Kidney tubule cell (primary cell): ENCODE measurements around the gene STX3.
"Not testable (repeated sequence)": the region's sequence is repeated elsewhere in the genome, so short reads cannot be mapped to it uniquely, and the experiment has no call there.

Experiments used
- DNase-seq: peaks from one replicate; pipeline ENCODE4 v3.0.0-alpha.2; 2018; ENCODE audit warnings: low spot score

The STX3 gene

DNA sequence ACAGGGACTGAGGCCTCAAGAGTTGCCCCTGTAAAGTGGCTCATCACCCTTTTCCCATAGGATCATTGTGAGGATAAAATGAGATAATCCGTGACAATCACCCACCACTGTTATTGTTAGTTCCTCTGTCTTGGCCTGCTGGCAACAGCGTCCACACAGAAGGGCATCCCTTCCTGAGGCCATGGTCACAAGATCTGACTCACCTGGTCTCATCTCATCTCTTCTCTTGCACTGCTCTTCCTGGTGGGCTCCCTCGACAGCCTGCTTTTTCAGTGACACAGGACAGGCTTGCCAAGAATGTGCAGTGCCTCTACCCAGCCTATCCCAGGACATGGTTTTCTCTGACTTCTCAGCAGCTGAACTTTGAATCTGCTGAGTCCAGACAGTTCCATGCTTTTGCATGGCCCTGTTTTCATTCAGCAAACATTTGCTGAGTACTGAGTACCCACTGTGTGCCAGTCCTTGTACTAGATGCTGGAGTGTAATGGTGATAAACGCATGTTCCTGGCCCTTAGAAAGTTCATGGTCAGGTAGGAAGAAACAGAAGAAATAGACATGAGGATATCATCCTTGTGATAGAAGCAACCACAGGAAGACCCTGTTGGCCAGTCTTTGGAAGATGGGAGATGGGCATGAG is 3.3 kb downstream of the STX3 start:
- peak; percentile 65 for DNase-seq

DNA sequence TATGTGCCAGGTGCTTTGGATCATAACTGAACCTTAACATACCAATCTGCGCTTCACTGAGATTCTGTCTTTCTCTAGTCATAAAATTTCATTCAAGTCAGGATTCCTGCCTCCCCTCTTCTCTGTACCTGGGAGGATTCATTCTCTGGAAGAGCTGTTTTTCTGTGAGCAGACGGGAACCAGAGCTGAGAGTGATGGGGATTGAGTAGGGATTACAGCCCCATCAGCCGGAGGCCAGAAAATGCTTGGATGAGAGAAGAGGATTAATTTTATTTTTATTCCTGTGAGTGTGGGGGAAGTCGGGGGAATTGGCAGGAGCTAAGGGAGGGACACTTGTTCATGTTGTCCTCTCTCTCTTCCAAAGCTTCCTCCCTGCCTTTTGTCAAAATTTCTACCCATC is 4.7 kb downstream of the STX3 start:
- no peak for DNase-seq

GRCh38 chr11:59760771-59761170 is 5.6 kb downstream of the STX3 start:
- peak; percentile 67 for DNase-seq

DNA sequence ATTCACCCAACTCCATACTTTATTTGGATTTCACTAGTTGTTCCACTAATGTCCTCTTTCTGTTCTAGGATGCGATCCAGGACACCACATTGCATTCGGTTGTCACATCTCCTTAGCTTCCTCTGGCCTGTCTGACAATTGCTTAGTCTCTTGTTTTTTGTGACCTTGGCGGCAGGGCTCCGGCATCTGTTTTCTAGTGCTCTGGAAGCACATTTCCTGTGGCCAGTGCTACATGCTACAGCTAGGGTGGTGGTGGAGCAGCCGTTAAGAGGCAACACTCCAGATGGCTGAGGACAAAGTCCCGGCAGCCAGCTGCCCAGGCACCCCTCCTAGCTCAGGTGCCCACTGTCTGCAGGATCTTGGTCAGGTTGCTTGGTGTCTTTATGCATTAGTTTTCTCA is 6.8 kb downstream of the STX3 start:
- no peak for DNase-seq

GRCh38 chr11:59765068-59765735 is 10.0 kb downstream of the STX3 start:
- no peak for DNase-seq

DNA sequence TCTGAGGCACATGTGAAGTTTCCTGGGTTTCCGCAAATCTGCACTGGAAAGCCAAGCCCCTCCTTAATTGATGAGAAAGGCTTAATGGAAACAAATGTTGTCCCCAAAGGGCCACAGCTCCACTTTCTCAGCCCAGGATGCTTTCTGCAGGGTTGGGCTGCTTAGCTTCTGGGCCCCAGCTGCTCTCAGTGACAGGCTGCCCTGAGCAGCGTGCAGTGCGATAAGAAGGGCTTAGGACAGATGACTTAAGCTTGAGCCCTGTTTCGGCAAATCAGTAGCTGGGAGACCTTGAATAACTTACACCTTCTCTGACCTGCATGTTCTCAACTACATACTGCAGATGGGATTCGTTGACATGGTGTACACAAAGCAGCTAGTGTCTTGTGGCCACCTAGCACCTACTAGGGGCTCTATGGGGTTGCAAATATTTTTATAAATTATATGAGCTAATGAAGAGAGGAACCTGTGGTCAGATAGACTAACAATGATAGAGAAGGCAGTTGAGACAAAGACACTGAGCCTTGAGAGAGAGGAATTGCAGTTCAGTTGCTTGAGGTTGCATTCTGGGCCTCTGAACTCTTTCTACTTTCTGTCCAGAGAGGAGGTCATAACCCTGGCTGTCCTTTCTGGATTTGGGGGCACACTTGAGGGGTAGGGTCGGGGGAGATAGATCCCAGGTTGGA is 11.5 kb downstream of the STX3 start:
- no peak for DNase-seq

GRCh38 chr11:59767225-59767611 is 12.0 kb downstream of the STX3 start:
- no peak for DNase-seq

- DNase-seq: no peak
These were observed 13.9 kb downstream of the STX3 start for GRCh38 chr11:59769111-59769510.

DNA sequence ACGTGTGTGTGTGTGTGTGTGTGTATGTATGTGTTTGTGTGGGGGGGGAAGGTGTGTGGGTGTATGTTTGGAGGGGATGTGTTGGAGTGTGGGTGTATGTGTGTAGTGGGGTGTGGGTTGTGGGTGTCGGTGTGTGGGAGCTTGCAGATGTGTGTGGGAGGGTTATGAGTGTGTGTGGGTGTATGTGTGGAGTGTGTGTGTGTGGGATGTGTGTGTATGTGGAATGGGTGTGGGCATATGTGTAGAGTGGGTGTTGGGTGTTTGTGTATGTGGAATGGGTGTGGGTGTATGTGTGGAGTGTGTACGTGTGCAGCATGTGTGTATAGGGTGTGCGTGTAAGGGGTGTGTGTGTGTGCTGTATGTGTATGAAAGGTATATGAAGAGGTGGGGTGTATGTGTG is 14.7 kb downstream of the STX3 start:
- DNase-seq: no peak

DNA sequence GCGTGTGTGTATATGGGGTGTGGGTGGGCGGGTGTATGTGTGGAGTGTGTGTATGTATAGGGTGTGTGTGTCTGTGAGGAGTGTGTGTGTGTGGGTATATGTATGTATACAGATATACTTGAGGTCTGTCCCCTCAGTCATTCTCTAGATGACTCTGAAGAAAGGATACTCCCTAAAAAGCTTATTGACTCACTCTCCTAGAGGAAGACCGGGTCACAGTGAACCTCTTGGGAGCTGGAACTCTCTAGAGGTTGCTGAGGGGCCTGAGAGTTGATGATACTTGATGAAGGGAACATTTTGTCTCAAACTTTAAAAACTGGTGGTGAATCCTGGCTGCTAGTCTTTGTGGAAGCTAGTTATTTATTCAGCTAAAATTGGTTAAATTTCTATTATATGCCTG is 15.1 kb downstream of the STX3 start:
- DNase-seq: no peak

DNA sequence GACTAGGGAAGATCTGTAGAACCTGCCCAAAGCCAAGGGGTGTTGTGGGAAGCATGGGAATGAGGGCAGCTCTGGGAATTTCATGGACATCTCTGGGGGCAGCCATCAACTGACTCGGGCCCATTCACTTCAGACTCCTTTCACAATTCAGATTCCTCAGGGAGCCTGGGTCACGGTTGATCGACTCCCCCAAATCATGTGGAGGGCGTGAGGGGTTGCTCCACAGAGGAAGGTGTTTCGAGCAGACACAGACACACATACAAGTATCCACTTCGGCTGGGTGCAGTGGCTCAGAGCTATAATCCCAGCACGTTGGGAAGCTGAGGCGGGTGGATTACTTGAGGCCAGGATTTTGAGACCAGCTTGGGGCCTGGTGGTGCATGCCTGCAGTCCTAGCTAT is 15.7 kb downstream of the STX3 start:
- no peak for DNase-seq

DNA sequence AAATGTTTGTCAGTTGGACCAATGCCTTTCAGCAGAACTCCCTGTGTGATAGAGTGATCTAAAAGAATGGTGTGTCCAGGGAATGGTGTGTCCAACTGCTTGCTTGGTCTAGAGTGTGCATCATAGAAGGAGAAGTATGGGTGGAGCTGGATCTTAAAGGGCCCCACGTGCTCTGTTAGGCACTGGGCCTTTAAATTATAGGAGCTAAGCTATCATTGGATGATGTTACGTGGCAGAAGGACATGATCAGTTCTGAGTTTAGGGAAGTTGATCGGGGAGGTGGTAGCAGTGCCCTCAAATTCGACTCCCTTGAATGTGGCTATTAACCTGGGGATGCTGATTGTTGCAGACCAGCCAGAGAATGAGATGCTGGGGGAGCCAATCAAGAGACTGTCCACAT is 16.4 kb downstream of the STX3 start:
- no peak for DNase-seq

GRCh38 chr11:59773083-59773440 is 17.9 kb downstream of the STX3 start:
- no peak for DNase-seq

GRCh38 chr11:59776210-59777066 is 21.3 kb downstream of the STX3 start:
- peak; percentile 96 for DNase-seq

GRCh38 chr11:59777104-59777503 is 21.9 kb downstream of the STX3 start:
- DNase-seq: peak; percentile 77

- DNase-seq: peak; percentile 42
These were observed 22.9 kb downstream of the STX3 start for GRCh38 chr11:59778122-59778521.

GRCh38 chr11:59779487-59779886 is 24.3 kb downstream of the STX3 start:
- no peak for DNase-seq

- no peak for DNase-seq
These were observed 26.9 kb downstream of the STX3 start for GRCh38 chr11:59782080-59782479.

GRCh38 chr11:59783632-59784090 is 28.5 kb downstream of the STX3 start:
- DNase-seq: no peak

DNA sequence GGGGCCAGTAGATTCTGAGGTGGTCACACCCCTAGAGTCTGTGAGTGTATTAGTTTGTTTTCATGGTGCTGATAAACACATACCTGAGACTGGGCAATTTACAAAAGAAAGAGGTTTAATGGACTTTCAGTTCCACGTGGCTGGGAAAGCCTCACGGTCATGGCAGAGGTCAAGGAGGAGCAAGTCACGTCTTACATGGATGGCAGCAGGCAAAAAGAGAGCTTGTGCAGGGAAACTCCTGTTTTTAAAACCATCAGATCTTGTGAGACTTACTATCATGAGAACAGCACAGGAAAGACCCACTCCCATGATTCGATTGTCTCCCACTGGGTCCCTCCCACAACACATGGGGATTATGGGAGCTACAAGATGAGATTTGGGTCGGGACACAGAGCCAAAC is 29.3 kb downstream of the STX3 start:
- DNase-seq: not testable (repeated sequence)

- DNase-seq: no peak
These were observed 30.6 kb downstream of the STX3 start for GRCh38 chr11:59785818-59786217.

DNA sequence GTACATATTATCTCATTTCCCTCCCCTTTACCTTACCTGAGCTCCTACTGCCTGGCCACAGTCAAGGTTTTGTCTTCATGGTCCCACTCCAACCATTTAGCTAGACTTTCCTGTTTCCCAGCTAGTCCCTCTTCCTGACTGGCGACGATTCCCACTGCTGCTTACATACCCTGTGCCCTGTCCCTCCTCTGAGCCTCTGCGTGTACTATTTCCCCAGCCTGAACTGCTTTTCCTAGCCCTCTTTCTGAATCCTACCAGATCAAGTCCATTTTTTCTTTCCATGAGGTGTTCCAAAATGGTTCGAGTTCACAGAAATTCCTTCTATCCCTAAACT is 32.0 kb downstream of the STX3 start:
- DNase-seq: no peak

GRCh38 chr11:59787816-59788215 is 32.6 kb downstream of the STX3 start:
- peak; percentile 52 for DNase-seq
